Esophagus squamous epithelium (tissue), 4 donors: Measurements from ENCODE around the gene SUCLA2.
"Not testable (repeated sequence)": the region's sequence is repeated elsewhere in the genome, so short reads cannot be mapped to it uniquely, and the experiment has no call there.

ENCODE experiments used
- CTCF ChIP-seq, 6 experiments: fragments of 450-650 bp in 4 of 6; fragments of 200-600 bp in 2 of 6; sonication (generic) in 2 of 6; IDR thresholded peaks; one replicate each; pipeline ENCODE4 v1.5.1; 2016 to 2019; ENCODE audit warnings: antibody characterized with exemption in 6 of 6, mild to moderate bottlenecking in 4 of 6, moderate library complexity in 4 of 6
- POLR2A ChIP-seq, 4 donors: fragments of 450-650 bp; IDR thresholded peaks; one replicate each; pipeline ENCODE4 v1.6.1; 2017; ENCODE audit warnings: antibody characterized with exemption in 4 of 4, mild to moderate bottlenecking in 4 of 4, moderate library complexity in 3 of 4

DNA sequence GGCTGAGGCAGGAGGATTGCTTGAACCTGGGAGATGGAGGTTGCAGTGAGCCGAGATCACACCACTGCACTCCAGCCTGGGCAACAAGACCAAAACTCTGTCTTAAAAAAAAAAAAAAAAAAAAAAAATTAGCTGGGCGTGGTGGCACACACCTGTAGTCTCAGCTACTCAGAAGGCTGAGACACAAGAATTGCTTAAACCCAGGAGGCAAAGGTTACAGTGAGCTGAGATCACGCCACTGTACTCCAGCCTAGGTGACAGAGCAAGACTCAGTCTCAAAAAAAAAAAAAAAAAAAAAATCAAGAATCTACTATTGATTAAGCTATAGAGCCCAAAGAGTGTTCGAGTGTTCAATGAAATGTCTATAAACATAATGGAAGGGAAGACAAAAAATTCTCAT lies 55.9 kb downstream of the SUCLA2 start:
- TF ChIP-seq CTCF, POLR2A (IDR thresholded peaks at IDR 0.05): not testable (repeated sequence)
